B cell (primary cell): ENCODE measurements around the gene DCDC1. TPM values are rescaled to one million over a fixed set of nuclear protein-coding genes. Genes with fewer than 3 reads are reported as not detected.

Experiments
- ATAC-seq: fragments of 200-7000 bp; cut with Tn5 transposase; one replicate; pipeline ENCODE4 v1.10.0; 2021; ENCODE audit warnings: low read depth, mild to moderate bottlenecking, moderate number of reproducible peaks, moderate library complexity
- CTCF ChIA-PET: fragments of 350-600 bp; sonication (Branson Sonifier 250); formaldehyde crosslinking; loops from one replicate; lab custom pipeline; 2021; ENCODE audit warnings: antibody characterized with exemption, inconsistent platforms; lab: Charles Lee
- POLR2A ChIA-PET: fragments of 350-600 bp; sonication (Branson Sonifier 250); formaldehyde crosslinking; loops from one replicate; lab custom pipeline; 2021; ENCODE audit warnings: antibody characterized with exemption; lab: Charles Lee
- DNase-seq: peaks from one replicate; pipeline ENCODE4 v3.0.0; 2013
- H2AFZ ChIP-seq: 2 replicates; pipeline ENCODE4 v1.6.1; 2012; ENCODE audit warnings: mild to moderate bottlenecking, low read depth, low read length; ENCODE audit not compliant: insufficient read depth, poor library complexity, severe bottlenecking
- H3K27ac ChIP-seq, 2 donors: 1 replicate in 1 of 2; 2 replicates in 1 of 2; pipeline ENCODE4 v1.5.1; 2012 to 2013; ENCODE audit warnings: low read length in 2 of 2, mild to moderate bottlenecking in 2 of 2, moderate library complexity in 1 of 2
- H3K27me3 ChIP-seq, 4 experiments: fragments of 200-600 bp in 1 of 4; sonication (generic) in 1 of 4; replicated peaks in 1 of 4; 1 replicate in 2 of 4; 2 replicates in 2 of 4; pipeline versions ENCODE4 v1.6.1 to v1.7.0; 2013 to 2016; ENCODE audit warnings: low read length in 3 of 4, mild to moderate bottlenecking in 2 of 4, mixed read lengths in 1 of 4, moderate library complexity in 1 of 4; ENCODE audit not compliant: insufficient read depth in 4 of 4, control insufficient read depth in 3 of 4; ENCODE audit errors: control extremely low read depth in 1 of 4
- H3K36me3 ChIP-seq, 2 experiments: replicated peaks in 1 of 2; 1 replicate in 1 of 2; 2 replicates in 1 of 2; pipeline versions ENCODE4 v1.6.1 to v1.7.1; 2013; ENCODE audit warnings: low read length in 1 of 2; ENCODE audit not compliant: insufficient read depth in 2 of 2, control insufficient read depth in 1 of 2; ENCODE audit errors: control extremely low read depth in 1 of 2, extremely low read depth in 1 of 2
- H3K4me1 ChIP-seq, 2 donors: fragments of 200-600 bp in 1 of 2; sonication (generic) in 1 of 2; 1 replicate in 1 of 2; 2 replicates in 1 of 2; pipeline versions ENCODE4 v1.5.1 to v1.6.1; 2013 to 2017; ENCODE audit warnings: low read length in 2 of 2; ENCODE audit not compliant: control insufficient read depth in 2 of 2, insufficient read depth in 2 of 2
- H3K4me2 ChIP-seq: replicated peaks from 2 replicates; pipeline ENCODE3; 2012; ENCODE audit warnings: mild to moderate bottlenecking, low read depth, low read length; ENCODE audit not compliant: poor library complexity, severe bottlenecking
- H3K4me3 ChIP-seq, 5 experiments: fragments of 200-600 bp in 1 of 5; sonication (generic) in 1 of 5; 1 replicate in 3 of 5; 2 replicates in 2 of 5; pipeline versions ENCODE4 v1.5.1 to v1.7.0; 2011 to 2016; ENCODE audit warnings: low read length in 4 of 5, mild to moderate bottlenecking in 4 of 5, low read depth in 2 of 5, control low read depth in 1 of 5, moderate library complexity in 1 of 5; ENCODE audit not compliant: insufficient read depth in 1 of 5; ENCODE audit errors: control extremely low read depth in 1 of 5, extremely low read depth in 1 of 5
- H3K79me2 ChIP-seq: fragments of 200-600 bp; sonication (generic); one replicate; pipeline ENCODE4 v1.6.0; 2016; ENCODE audit warnings: low read length; ENCODE audit not compliant: control insufficient read depth, insufficient read depth
- H3K9ac ChIP-seq: fragments of 200-600 bp; sonication (generic); 2 replicates; pipeline ENCODE4 v1.6.1; 2017; ENCODE audit warnings: mild to moderate bottlenecking, low read length, moderate library complexity
- H3K9me3 ChIP-seq, 3 donors: one replicate each; pipeline versions ENCODE4 v1.6.1 to v1.7.1; 2013; ENCODE audit warnings: low read length in 2 of 3; ENCODE audit not compliant: control insufficient read depth in 2 of 3, insufficient read depth in 1 of 3; ENCODE audit errors: control extremely low read depth in 1 of 3
- H4K20me1 ChIP-seq: 2 replicates; pipeline ENCODE4 v1.6.0; 2012; ENCODE audit warnings: mild to moderate bottlenecking, low read length; ENCODE audit not compliant: insufficient read depth, control insufficient read depth, poor library complexity, severe bottlenecking
- H3K27ac Mint-ChIP-seq: one replicate; pipeline ENCODE4 v1.8.0; 2021; ENCODE audit warnings: mixed read lengths
- H3K27me3 Mint-ChIP-seq: one replicate; pipeline ENCODE4 v1.8.0; 2021; ENCODE audit warnings: mixed read lengths
- H3K4me1 Mint-ChIP-seq: one replicate; pipeline ENCODE4 v1.8.0; 2021; ENCODE audit warnings: mixed read lengths
- H3K4me3 Mint-ChIP-seq: one replicate; pipeline ENCODE4 v1.8.0; 2021; ENCODE audit warnings: mixed read lengths
- H3K9me3 Mint-ChIP-seq: one replicate; pipeline ENCODE4 v1.8.0; 2022; ENCODE audit warnings: mixed read lengths; ENCODE audit not compliant: insufficient read depth
- CTCF ChIP-seq: fragments of 200-600 bp; IDR thresholded peaks from one replicate; pipeline ENCODE4 v1.8.0; 2022; ENCODE audit warnings: antibody characterized with exemption, mild to moderate bottlenecking
- EZH2 ChIP-seq: IDR thresholded peaks from 2 replicates; pipeline ENCODE4 v1.6.1; 2012; ENCODE audit warnings: borderline replicate concordance, low read depth, mild to moderate bottlenecking, moderate library complexity, low read length; ENCODE audit not compliant: insufficient read depth, poor library complexity, severe bottlenecking
- WGBS: methylation state at CpG from one replicate; pipeline ENCODE4 v1.1.5; 2013; ENCODE audit warnings: missing lambda C conversion rate; ENCODE audit not compliant: insufficient coverage; 5-methylcytosine and 5-hydroxymethylcytosine counted together
- intact Hi-C: fragments of 100-400 bp; cut with micrococcal nuclease; formaldehyde crosslinking; loops from one replicate; pipeline ENCODE4 v1.10.0; 2022
- polyA plus RNA-seq: library from polyadenylated mRNA; depleted of rRNA; stranded (reverse); fragments of >200 nt; gene quantifications from 2 replicates; pipeline ENCODE4 v1.2.3, GENCODE V29; 2012
- total RNA-seq, 2 donors: library from RNA; stranded (reverse); fragments of 120-200 nt in 1 of 2; gene quantifications; 1 replicate in 1 of 2; 2 replicates in 1 of 2; pipeline versions ENCODE4 v1.2.3 to v1.2.4, GENCODE V29; 2013 to 2022

DCDC1 gene
- total and polyA plus RNA-seq, 2 donors (not counting 1 experiment from before 2014, with no cell fraction given): not detected

- H3K4me1 Mint-ChIP-seq: no peaks in the 10 kb centered on the region
- H3K27me3 Mint-ChIP-seq: peaks cover 8% of the 10 kb centered on the region
- CTCF ChIA-PET: interaction anchor here (1.5 kb wide), 1 partner anchor 932 kb away, joined by 8 read pairs; no protein-coding TSS in a partner anchor
Measured at GRCh38 chr11:31243706-31244105, 125.8 kb downstream of the DCDC1 start.

More at GRCh38 chr11:31243706-31244105, 125.8 kb downstream of the DCDC1 start:
- no peaks in the 10 kb centered on the region for H3K27me3 ChIP-seq
- no peak overlapping the region for H2AFZ ChIP-seq
- Mint-ChIP-seq H3K9me3 (no peaks in the 10 kb centered on the region), H3K27ac (no peak overlapping the region), H3K4me3 (no peak overlapping the region)
- no peak overlapping the region for H3K27ac ChIP-seq
- POLR2A ChIA-PET: no interaction called here
- DNase-seq (no peak), ATAC-seq (no peak)
- no peaks in the 10 kb centered on the region for H3K36me3 ChIP-seq
- no peaks in the 10 kb centered on the region for H3K9me3 ChIP-seq
- H3K79me2 ChIP-seq: no peaks in the 10 kb centered on the region
- no peaks in the 10 kb centered on the region for H3K4me1 ChIP-seq
- no peak overlapping the region for H3K4me2 ChIP-seq
- no peak overlapping the region for H3K4me3 ChIP-seq
- intact Hi-C loops: loop anchor here (10.0 kb wide), 1 partner anchor 711 kb away; no protein-coding TSS in a partner anchor
- no peak for TF ChIP-seq CTCF
- no peak for TF ChIP-seq EZH2
- no peaks in the 10 kb centered on the region for H4K20me1 ChIP-seq
- H3K9ac ChIP-seq: no peak overlapping the region
- WGBS: no CpG with 5 or more reads among the region's 1 CpG
